Suprapubic skin (tissue), 4 donors: ENCODE measurements around the gene NDRG4. TPM values are rescaled to one million over a fixed set of nuclear protein-coding genes. Genes with fewer than 3 reads are reported as not detected.

Experiments used
- DNase-seq, 2 donors: peaks; one replicate each; pipeline ENCODE4 v3.0.0-alpha.2; 2019; ENCODE audit warnings: low spot score in 2 of 2
- H3K27ac ChIP-seq: fragments of 200-600 bp; sonication (generic); one replicate; pipeline ENCODE4 v1.5.1; 2019
- H3K27me3 ChIP-seq: fragments of 200-600 bp; sonication (generic); one replicate; pipeline ENCODE4 v1.5.1; 2019
- H3K36me3 ChIP-seq: fragments of 200-600 bp; sonication (generic); one replicate; pipeline ENCODE4 v1.5.1; 2019
- H3K4me1 ChIP-seq: fragments of 200-600 bp; sonication (generic); one replicate; pipeline ENCODE4 v1.5.1; 2019
- H3K4me3 ChIP-seq: fragments of 200-600 bp; sonication (generic); one replicate; pipeline ENCODE4 v1.5.1; 2019; ENCODE audit warnings: mild to moderate bottlenecking
- H3K9me3 ChIP-seq: fragments of 200-600 bp; sonication (generic); one replicate; pipeline ENCODE4 v1.5.1; 2019
- CTCF ChIP-seq, 2 donors: fragments of 200-600 bp in 1 of 2; fragments of 450-650 bp in 1 of 2; sonication (generic) in 1 of 2; IDR thresholded peaks; one replicate each; pipeline ENCODE4 v1.5.1; 2016 to 2019; ENCODE audit warnings: antibody characterized with exemption in 2 of 2, mild to moderate bottlenecking in 1 of 2, moderate library complexity in 1 of 2
- EP300 ChIP-seq: sonication (generic); formaldehyde crosslinking; IDR thresholded peaks from one replicate; pipeline ENCODE4 v1.6.1; 2017; ENCODE audit warnings: antibody characterized with exemption
- POLR2A ChIP-seq, 2 donors: fragments of 450-650 bp; IDR thresholded peaks; one replicate each; pipeline ENCODE4 v1.6.1; 2017; ENCODE audit warnings: antibody characterized with exemption in 2 of 2, mild to moderate bottlenecking in 2 of 2, moderate library complexity in 2 of 2
- POLR2AphosphoS5 ChIP-seq, 3 donors: sonication (generic); formaldehyde crosslinking; IDR thresholded peaks; one replicate each; pipeline ENCODE4 v1.6.1; 2017; ENCODE audit warnings: antibody characterized with exemption in 3 of 3
- WGBS: methylation state at CpG from one replicate; pipeline ENCODE4 v1.1.5; 2018; 5-methylcytosine and 5-hydroxymethylcytosine counted together
- total RNA-seq, 4 donors: library from RNA; depleted of rRNA; stranded (reverse); fragments of >200 nt; gene quantifications; one replicate each; pipeline ENCODE4 v1.1.0, GENCODE V29; 2016

The NDRG4 gene
- total RNA-seq, 4 donors from 2014 or later = 42.5 to 70.3 (median 50.7) TPM

- no peaks in the 10 kb centered on the region for H3K4me1 ChIP-seq
- no peak for DNase-seq
- TF ChIP-seq POLR2AphosphoS5 (IDR thresholded peaks at IDR 0.05) (no peak), CTCF (IDR thresholded peaks at IDR 0.05) (no peak)
- H3K27me3 ChIP-seq = no peaks in the 10 kb centered on the region
- no peak overlapping the region for H3K4me3 ChIP-seq
- H3K9me3 ChIP-seq = no peaks in the 10 kb centered on the region
- WGBS = 80% methylated on average over 10 of the region's 10 CpGs
- no peak overlapping the region for H3K27ac ChIP-seq
- no peaks in the 10 kb centered on the region for H3K36me3 ChIP-seq
Observed at GRCh38 chr16:58474296-58474695, 25.6 kb upstream of the NDRG4 start.

GRCh38 chr16:58475091-58475619 lies 24.8 kb upstream of the NDRG4 start:
- no peak for DNase-seq
- 51% methylated on average over 4 of the region's 4 CpGs for WGBS

GRCh38 chr16:58476791-58477190 lies 23.2 kb upstream of the NDRG4 start:
- no peaks in the 10 kb centered on the region for H3K36me3 ChIP-seq
- H3K27me3 ChIP-seq = peaks cover 4% of the 10 kb centered on the region
- no peak overlapping the region for H3K27ac ChIP-seq
- TF ChIP-seq CTCF (IDR thresholded peaks at IDR 0.05) = no peak
- no peak for TF ChIP-seq EP300
- TF ChIP-seq POLR2A (IDR thresholded peaks at IDR 0.05) = no peak
- TF ChIP-seq POLR2AphosphoS5 (IDR thresholded peaks at IDR 0.05) = no peak
- no peaks in the 10 kb centered on the region for H3K4me1 ChIP-seq
- no peak overlapping the region for H3K4me3 ChIP-seq
- no peak for DNase-seq
- H3K9me3 ChIP-seq = no peaks in the 10 kb centered on the region
- WGBS = 35% methylated on average over 1 of the region's 1 CpG

More at GRCh38 chr16:58475091-58475619, 24.8 kb upstream of the NDRG4 start:
- TF ChIP-seq POLR2AphosphoS5 (IDR thresholded peaks at IDR 0.05) = no peak
- TF ChIP-seq EP300 = no peak
- TF ChIP-seq CTCF (IDR thresholded peaks at IDR 0.05) = no peak
- no peak for TF ChIP-seq POLR2A (IDR thresholded peaks at IDR 0.05)
- Histone ChIP-seq H3K4me1 (no peaks in the 10 kb centered on the region), H3K4me3 (no peak overlapping the region), H3K27ac (no peak overlapping the region), H3K9me3 (no peaks in the 10 kb centered on the region), H3K27me3 (no peaks in the 10 kb centered on the region), H3K36me3 (no peaks in the 10 kb centered on the region)

- WGBS = 89% methylated on average over 2 of the region's 2 CpGs
- H3K27ac ChIP-seq = no peak overlapping the region
- no peaks in the 10 kb centered on the region for H3K36me3 ChIP-seq
- no peak overlapping the region for H3K4me3 ChIP-seq
- no peak for TF ChIP-seq EP300
- no peak for TF ChIP-seq CTCF (IDR thresholded peaks at IDR 0.05)
- TF ChIP-seq POLR2AphosphoS5 (IDR thresholded peaks at IDR 0.05) = no peak
- no peak for TF ChIP-seq POLR2A (IDR thresholded peaks at IDR 0.05)
- peaks cover 4% of the 10 kb centered on the region for H3K27me3 ChIP-seq
- no peaks in the 10 kb centered on the region for H3K4me1 ChIP-seq
- DNase-seq = no peak
- H3K9me3 ChIP-seq = no peaks in the 10 kb centered on the region
Observed at GRCh38 chr16:58478427-58478826, 21.5 kb upstream of the NDRG4 start.

- no peak for DNase-seq
- Histone ChIP-seq H3K4me1 (no peaks in the 10 kb centered on the region), H3K9me3 (no peaks in the 10 kb centered on the region), H3K27ac (no peak overlapping the region), H3K36me3 (no peaks in the 10 kb centered on the region), H3K4me3 (no peak overlapping the region), H3K27me3 (peaks cover 4% of the 10 kb centered on the region)
- WGBS = 89% methylated on average over 11 of the region's 11 CpGs
- TF ChIP-seq CTCF (IDR thresholded peaks at IDR 0.05) (no peak), EP300 (no peak), POLR2AphosphoS5 (IDR thresholded peaks at IDR 0.05) (no peak), POLR2A (IDR thresholded peaks at IDR 0.05) (no peak)
Observed at GRCh38 chr16:58481226-58481869, 18.6 kb upstream of the NDRG4 start.
